SK-N-SH (cell line): ENCODE results near the gene TTN. TPM values are rescaled to one million over a fixed set of nuclear protein-coding genes. Genes with fewer than 3 reads are reported as not detected.
A peak's percentile ranks its signal among the peaks of the same experiment; 100 is the strongest.

Source experiments
- CTCF ChIA-PET: fragments of 300-600, 350-600 bp; formaldehyde crosslinking; extraction: SDS; loops from one replicate; lab custom pipeline; 2021; lab: Yijun Ruan, JAX
- POLR2A ChIA-PET: fragments of 350-600 bp; sonication (Branson Sonifier 250); formaldehyde crosslinking; extraction: SDS; loops from one replicate; lab custom pipeline; 2020; ENCODE audit warnings: antibody characterized with exemption, inconsistent platforms; lab: Yijun Ruan, JAX
- DNase-seq: peaks from one replicate; pipeline ENCODE4 v3.0.0; 2012
- H2AFZ ChIP-seq: fragments of 200-600 bp; sonication (generic); 2 replicates; pipeline ENCODE4 v1.8.1; 2016; ENCODE audit warnings: antibody characterized with exemption, mild to moderate bottlenecking, low read depth
- H3F3A ChIP-seq: fragments of 200-600 bp; sonication (generic); replicated peaks from 2 replicates; pipeline ENCODE3; 2016; ENCODE audit warnings: antibody characterized with exemption, mild to moderate bottlenecking; ENCODE audit not compliant: insufficient read depth
- H3K27ac ChIP-seq, 2 experiments: fragments of 200-500 bp in 1 of 2; fragments of 200-600 bp in 1 of 2; sonication (Bioruptor generic) in 1 of 2; sonication (generic), shearing (Covaris generic) in 1 of 2; 2 replicates each; pipeline versions ENCODE4 v1.5.1 to v1.6.1; 2014 to 2016; ENCODE audit warnings: low read depth in 2 of 2, inconsistent platforms in 1 of 2, low read length in 1 of 2, mild to moderate bottlenecking in 1 of 2, mixed read lengths in 1 of 2
- H3K27me3 ChIP-seq: fragments of 200-600 bp; sonication (generic), shearing (Covaris generic); 2 replicates; pipeline ENCODE4 v1.6.1; 2016; ENCODE audit warnings: mixed run types; ENCODE audit not compliant: insufficient read depth
- H3K36me3 ChIP-seq, 2 experiments: fragments of 200-500 bp in 1 of 2; fragments of 200-600 bp in 1 of 2; sonication (Bioruptor generic) in 1 of 2; sonication (generic) in 1 of 2; replicated peaks in 1 of 2; 2 replicates each; pipeline versions ENCODE3 to v1.5.1; 2014 to 2016; ENCODE audit warnings: low read length in 1 of 2, mild to moderate bottlenecking in 1 of 2; ENCODE audit not compliant: insufficient read depth in 2 of 2, control insufficient read depth in 1 of 2
- H3K4me1 ChIP-seq, 2 experiments: fragments of 200-500 bp in 1 of 2; fragments of 200-600 bp in 1 of 2; sonication (Bioruptor generic) in 1 of 2; sonication (generic), shearing (Covaris generic) in 1 of 2; 2 replicates each; pipeline versions ENCODE4 v1.5.1 to v1.6.1; 2014 to 2016; ENCODE audit warnings: low read depth in 1 of 2, low read length in 1 of 2, mixed run types in 1 of 2; ENCODE audit not compliant: insufficient read depth in 2 of 2, control insufficient read depth in 1 of 2
- H3K4me2 ChIP-seq: fragments of 200-600 bp; sonication (generic), shearing (Covaris generic); 2 replicates; pipeline ENCODE4 v1.6.1; 2017; ENCODE audit warnings: mixed run types
- H3K4me3 ChIP-seq, 2 experiments: fragments of 200-500 bp in 1 of 2; fragments of 200-600 bp in 1 of 2; sonication (Bioruptor generic) in 1 of 2; sonication (generic), shearing (Covaris generic) in 1 of 2; 2 replicates each; pipeline versions ENCODE4 v1.5.1 to v1.8.1; 2014 to 2016; ENCODE audit warnings: low read depth in 2 of 2, inconsistent platforms in 1 of 2, low read length in 1 of 2, mild to moderate bottlenecking in 1 of 2, mixed read lengths in 1 of 2, moderate library complexity in 1 of 2
- H3K79me2 ChIP-seq: fragments of 200-600 bp; sonication (generic); 2 replicates; pipeline ENCODE4 v1.8.1; 2017; ENCODE audit warnings: mild to moderate bottlenecking; ENCODE audit not compliant: insufficient read depth
- H3K9ac ChIP-seq: fragments of 200-600 bp; sonication (generic); 2 replicates; pipeline ENCODE4 v1.6.1; 2017; ENCODE audit warnings: mixed run types
- H3K9me2 ChIP-seq: fragments of 200-600 bp; sonication (generic); 2 replicates; pipeline ENCODE4 v1.6.1; 2017; ENCODE audit warnings: mixed run types
- H3K9me3 ChIP-seq: fragments of 200-600 bp; sonication (generic); 2 replicates; pipeline ENCODE4 v1.6.1; 2017; ENCODE audit warnings: mixed run types, mild to moderate bottlenecking, moderate library complexity
- H4K20me1 ChIP-seq: fragments of 200-600 bp; sonication (generic); 2 replicates; pipeline ENCODE4 v1.6.1; 2017; ENCODE audit warnings: mild to moderate bottlenecking, mixed run types; ENCODE audit not compliant: insufficient read depth
- CHD2 ChIP-seq: fragments of 150-350 bp; IDR thresholded peaks from 2 replicates; pipeline ENCODE4 v1.6.1; 2018; ENCODE audit warnings: low read length; ENCODE audit not compliant: partially characterized antibody
- ELF1 ChIP-seq: IDR thresholded peaks from 2 replicates; pipeline ENCODE4 v1.4.0; 2012
- FOSL2 ChIP-seq: IDR thresholded peaks from 2 replicates; pipeline ENCODE4 v1.4.0; 2012; ENCODE audit warnings: low read depth, mild to moderate bottlenecking, moderate library complexity, borderline replicate concordance
- MEF2A ChIP-seq: IDR thresholded peaks from 2 replicates; pipeline ENCODE4 v1.4.0; 2012; ENCODE audit warnings: low read depth, borderline replicate concordance
- POLR2AphosphoS5 ChIP-seq: IDR thresholded peaks from 2 replicates; pipeline ENCODE4 v1.6.1; 2012; ENCODE audit warnings: low read depth, low read length
- RCOR1 ChIP-seq: fragments of 150-350 bp; IDR thresholded peaks from 2 replicates; pipeline ENCODE4 v1.6.1; 2017; ENCODE audit warnings: antibody characterized with exemption, low read length
- RFX5 ChIP-seq: IDR thresholded peaks from 2 replicates; pipeline ENCODE4 v1.6.1; 2012; ENCODE audit warnings: mild to moderate bottlenecking, improper control_type of control experiment, low read length
- TAF1 ChIP-seq: IDR thresholded peaks from 2 replicates; pipeline ENCODE4 v1.6.1; 2012; ENCODE audit warnings: low read depth, mild to moderate bottlenecking, low read length, moderate library complexity, borderline replicate concordance
- TCF12 ChIP-seq: IDR thresholded peaks from 2 replicates; pipeline ENCODE4 v1.4.0; 2012
- WGBS: methylation state at CpG from one replicate; pipeline ENCODE4 v1.1.6; 2017; ENCODE audit warnings: low lambda C conversion rate; 5-methylcytosine and 5-hydroxymethylcytosine counted together
- polyA plus RNA-seq, 3 experiments: library from polyadenylated mRNA; depleted of rRNA; stranded (reverse); fragments of >200 nt; gene quantifications; 2 replicates each; pipeline ENCODE4 v1.2.3, GENCODE V29; 2012
- TF ChIP-seq, protein P1 (sequence below): IDR thresholded peaks from 2 replicates; pipeline ENCODE4; 2012
- TF ChIP-seq, protein P2 (sequence below): fragments of 200-600 bp; sonication (generic); IDR thresholded peaks from 2 replicates; pipeline ENCODE4 v1.6.1; 2017; ENCODE audit warnings: antibody characterized with exemption, mild to moderate bottlenecking, moderate library complexity
- TF ChIP-seq, protein P3 (sequence below): IDR thresholded peaks from 2 replicates; pipeline ENCODE4 v1.6.1; 2012; ENCODE audit warnings: mild to moderate bottlenecking, low read depth, low read length, moderate library complexity

TTN gene
- polyA plus RNA-seq, 1 of the 3 experiments (the other 2 are of a cell fraction): 0.08 TPM

GRCh38 chr2:178479275-178479616, 328.0 kb downstream of the TTN start:
- peak overlapping the region; percentile 95 for H2AFZ ChIP-seq
- H3F3A ChIP-seq: peaks cover 16% of the 10 kb centered on the region
- no peak overlapping the region for H3K9ac ChIP-seq
- peak overlapping the region; percentile 78 to 82; a peak in 2 of 4 replicates for H3K27ac ChIP-seq
- CTCF ChIA-PET: interaction anchor here (0.6 to 1.5 kb wide), 4 partner anchors 28 to 740 kb away, joined by 3 to 4 read pairs (median 3); partner anchors contain the start of genes PJVK and PRKRA
- POLR2A ChIA-PET: interaction anchor here (1.5 kb wide), 1 partner anchor 28 kb away, joined by 8 read pairs; the partner anchor contains the start of genes PJVK and PRKRA
- peaks cover 16 to 17% of the 10 kb centered on the region in 2 experiments for H3K4me1 ChIP-seq
- TF ChIP-seq MEF2A (no peak), TCF12 (no peak), CHD2 (no peak), FOSL2 (no peak), TAF1 (no peak), RCOR1 (no peak), ELF1 (no peak), POLR2AphosphoS5 (no peak), RFX5 (no peak)
- TF ChIP-seq, protein P1, sequence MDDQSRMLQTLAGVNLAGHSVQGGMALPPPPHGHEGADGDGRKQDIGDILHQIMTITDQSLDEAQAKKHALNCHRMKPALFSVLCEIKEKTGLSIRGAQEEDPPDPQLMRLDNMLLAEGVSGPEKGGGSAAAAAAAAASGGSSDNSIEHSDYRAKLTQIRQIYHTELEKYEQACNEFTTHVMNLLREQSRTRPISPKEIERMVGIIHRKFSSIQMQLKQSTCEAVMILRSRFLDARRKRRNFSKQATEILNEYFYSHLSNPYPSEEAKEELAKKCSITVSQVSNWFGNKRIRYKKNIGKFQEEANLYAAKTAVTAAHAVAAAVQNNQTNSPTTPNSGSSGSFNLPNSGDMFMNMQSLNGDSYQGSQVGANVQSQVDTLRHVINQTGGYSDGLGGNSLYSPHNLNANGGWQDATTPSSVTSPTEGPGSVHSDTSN: no peak
- TF ChIP-seq, protein P2, sequence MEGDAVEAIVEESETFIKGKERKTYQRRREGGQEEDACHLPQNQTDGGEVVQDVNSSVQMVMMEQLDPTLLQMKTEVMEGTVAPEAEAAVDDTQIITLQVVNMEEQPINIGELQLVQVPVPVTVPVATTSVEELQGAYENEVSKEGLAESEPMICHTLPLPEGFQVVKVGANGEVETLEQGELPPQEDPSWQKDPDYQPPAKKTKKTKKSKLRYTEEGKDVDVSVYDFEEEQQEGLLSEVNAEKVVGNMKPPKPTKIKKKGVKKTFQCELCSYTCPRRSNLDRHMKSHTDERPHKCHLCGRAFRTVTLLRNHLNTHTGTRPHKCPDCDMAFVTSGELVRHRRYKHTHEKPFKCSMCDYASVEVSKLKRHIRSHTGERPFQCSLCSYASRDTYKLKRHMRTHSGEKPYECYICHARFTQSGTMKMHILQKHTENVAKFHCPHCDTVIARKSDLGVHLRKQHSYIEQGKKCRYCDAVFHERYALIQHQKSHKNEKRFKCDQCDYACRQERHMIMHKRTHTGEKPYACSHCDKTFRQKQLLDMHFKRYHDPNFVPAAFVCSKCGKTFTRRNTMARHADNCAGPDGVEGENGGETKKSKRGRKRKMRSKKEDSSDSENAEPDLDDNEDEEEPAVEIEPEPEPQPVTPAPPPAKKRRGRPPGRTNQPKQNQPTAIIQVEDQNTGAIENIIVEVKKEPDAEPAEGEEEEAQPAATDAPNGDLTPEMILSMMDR: no peak
- TF ChIP-seq, protein P3, sequence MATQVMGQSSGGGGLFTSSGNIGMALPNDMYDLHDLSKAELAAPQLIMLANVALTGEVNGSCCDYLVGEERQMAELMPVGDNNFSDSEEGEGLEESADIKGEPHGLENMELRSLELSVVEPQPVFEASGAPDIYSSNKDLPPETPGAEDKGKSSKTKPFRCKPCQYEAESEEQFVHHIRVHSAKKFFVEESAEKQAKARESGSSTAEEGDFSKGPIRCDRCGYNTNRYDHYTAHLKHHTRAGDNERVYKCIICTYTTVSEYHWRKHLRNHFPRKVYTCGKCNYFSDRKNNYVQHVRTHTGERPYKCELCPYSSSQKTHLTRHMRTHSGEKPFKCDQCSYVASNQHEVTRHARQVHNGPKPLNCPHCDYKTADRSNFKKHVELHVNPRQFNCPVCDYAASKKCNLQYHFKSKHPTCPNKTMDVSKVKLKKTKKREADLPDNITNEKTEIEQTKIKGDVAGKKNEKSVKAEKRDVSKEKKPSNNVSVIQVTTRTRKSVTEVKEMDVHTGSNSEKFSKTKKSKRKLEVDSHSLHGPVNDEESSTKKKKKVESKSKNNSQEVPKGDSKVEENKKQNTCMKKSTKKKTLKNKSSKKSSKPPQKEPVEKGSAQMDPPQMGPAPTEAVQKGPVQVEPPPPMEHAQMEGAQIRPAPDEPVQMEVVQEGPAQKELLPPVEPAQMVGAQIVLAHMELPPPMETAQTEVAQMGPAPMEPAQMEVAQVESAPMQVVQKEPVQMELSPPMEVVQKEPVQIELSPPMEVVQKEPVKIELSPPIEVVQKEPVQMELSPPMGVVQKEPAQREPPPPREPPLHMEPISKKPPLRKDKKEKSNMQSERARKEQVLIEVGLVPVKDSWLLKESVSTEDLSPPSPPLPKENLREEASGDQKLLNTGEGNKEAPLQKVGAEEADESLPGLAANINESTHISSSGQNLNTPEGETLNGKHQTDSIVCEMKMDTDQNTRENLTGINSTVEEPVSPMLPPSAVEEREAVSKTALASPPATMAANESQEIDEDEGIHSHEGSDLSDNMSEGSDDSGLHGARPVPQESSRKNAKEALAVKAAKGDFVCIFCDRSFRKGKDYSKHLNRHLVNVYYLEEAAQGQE: no peak
- TF ChIP-seq, all 33 proteins: peak for 0
- Histone ChIP-seq H3K79me2 (peaks cover 69% of the 10 kb centered on the region), H3K4me2 (no peak overlapping the region; the same call in 1 of the 2 replicates), H3K27me3 (no peaks in the 10 kb centered on the region), H3K9me3 (no peaks in the 10 kb centered on the region), H3K9me2 (no peaks in the 10 kb centered on the region), H3K4me3 (peak overlapping the region in 1 of 2 experiments; percentile 93; a peak in 1 of 4 replicates), H3K36me3 (peaks cover 0 to 5% of the 10 kb centered on the region in 2 experiments), H4K20me1 (peaks cover 33% of the 10 kb centered on the region)
- 81% methylated on average over 4 of the region's 4 CpGs for WGBS
- DNase-seq: no peak
